Mammary epithelial cell (primary cell): Measurements from ENCODE around the gene ZNF385B.

Experiments
- EZH2 ChIP-seq: IDR thresholded peaks from 2 replicates; pipeline ENCODE4 v1.6.1; 2012; ENCODE audit warnings: low read length, inconsistent platforms, borderline replicate concordance
- TF ChIP-seq, protein P1 (sequence below), 2 donors: IDR thresholded peaks in 1 of 2; conservative IDR thresholded peaks in 1 of 2; 2 replicates each; pipeline ENCODE4 v1.5.1; 2011 to 2012; ENCODE audit warnings: inconsistent platforms in 2 of 2, low read length in 2 of 2, mild to moderate bottlenecking in 2 of 2, control low read depth in 1 of 2, low read depth in 1 of 2; ENCODE audit not compliant: insufficient read depth in 1 of 2; ENCODE audit errors: extremely low read depth in 1 of 2

DNA sequence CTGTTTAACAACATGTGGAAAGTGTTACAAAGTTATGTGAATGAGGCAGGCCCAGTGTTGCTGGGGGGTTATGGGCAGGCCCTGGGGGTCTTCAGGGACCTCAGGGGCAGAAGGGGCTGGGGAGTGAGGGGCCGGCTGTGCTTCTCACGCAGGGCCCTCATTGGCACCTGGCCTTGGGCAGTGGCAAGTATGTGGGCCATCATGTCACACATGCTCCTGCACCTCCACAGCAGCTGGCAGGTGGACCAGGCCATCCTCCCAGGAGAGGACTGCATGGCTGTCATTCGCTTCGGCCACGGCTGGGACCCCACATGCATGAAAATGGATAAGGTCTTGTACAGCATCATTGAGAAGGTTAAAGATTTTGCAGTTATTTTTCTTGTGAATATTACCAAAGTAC is 47.4 kb downstream of the ZNF385B start:
- TF ChIP-seq, protein P1, sequence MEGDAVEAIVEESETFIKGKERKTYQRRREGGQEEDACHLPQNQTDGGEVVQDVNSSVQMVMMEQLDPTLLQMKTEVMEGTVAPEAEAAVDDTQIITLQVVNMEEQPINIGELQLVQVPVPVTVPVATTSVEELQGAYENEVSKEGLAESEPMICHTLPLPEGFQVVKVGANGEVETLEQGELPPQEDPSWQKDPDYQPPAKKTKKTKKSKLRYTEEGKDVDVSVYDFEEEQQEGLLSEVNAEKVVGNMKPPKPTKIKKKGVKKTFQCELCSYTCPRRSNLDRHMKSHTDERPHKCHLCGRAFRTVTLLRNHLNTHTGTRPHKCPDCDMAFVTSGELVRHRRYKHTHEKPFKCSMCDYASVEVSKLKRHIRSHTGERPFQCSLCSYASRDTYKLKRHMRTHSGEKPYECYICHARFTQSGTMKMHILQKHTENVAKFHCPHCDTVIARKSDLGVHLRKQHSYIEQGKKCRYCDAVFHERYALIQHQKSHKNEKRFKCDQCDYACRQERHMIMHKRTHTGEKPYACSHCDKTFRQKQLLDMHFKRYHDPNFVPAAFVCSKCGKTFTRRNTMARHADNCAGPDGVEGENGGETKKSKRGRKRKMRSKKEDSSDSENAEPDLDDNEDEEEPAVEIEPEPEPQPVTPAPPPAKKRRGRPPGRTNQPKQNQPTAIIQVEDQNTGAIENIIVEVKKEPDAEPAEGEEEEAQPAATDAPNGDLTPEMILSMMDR (conservative IDR thresholded peaks at IDR 0.05 in 1 of 2, IDR thresholded peaks at IDR 0.05 in 1 of 2; ENCODE audit: extremely low read depth in 1 of 2, insufficient read depth in 1 of 2, low read depth in 1 of 2, low read length in 2 of 2): no peak
- no peak for TF ChIP-seq EZH2
